OCI-LY3 (cell line): ENCODE results near the gene RTP4.

Experiments used
- H2AFZ ChIP-seq: fragments of 200-600, 300-600 bp; shearing (Covaris generic); 2 replicates; pipeline ENCODE4 v1.6.0; 2014; ENCODE audit warnings: antibody characterized with exemption, low read depth, low read length
- H3K27ac ChIP-seq: fragments of 200-600, 300-600 bp; sonication (generic); 2 replicates; pipeline ENCODE4 v1.5.1; 2014; ENCODE audit warnings: mild to moderate bottlenecking, low read length, moderate library complexity, mixed read lengths
- H3K27me3 ChIP-seq: fragments of 200-600, 300-600 bp; sonication (generic); 2 replicates; pipeline ENCODE4 v1.6.1; 2014; ENCODE audit warnings: low read depth, low read length, mixed read lengths
- H3K36me3 ChIP-seq: fragments of 200-600, 300-600 bp; sonication (generic); replicated peaks from 2 replicates; pipeline ENCODE3; 2014; ENCODE audit warnings: low read depth, low read length, mixed read lengths
- H3K4me1 ChIP-seq: fragments of 300-600, 200-600 bp; sonication (generic); 2 replicates; pipeline ENCODE4 v1.6.1; 2014; ENCODE audit warnings: low read length, mixed read lengths
- H3K4me2 ChIP-seq: fragments of 200-600, 300-600 bp; sonication (generic); 2 replicates; pipeline ENCODE4 v1.6.1; 2014; ENCODE audit warnings: low read length, mixed read lengths
- H3K4me3 ChIP-seq: fragments of 300-600, 200-600 bp; sonication (generic); 2 replicates; pipeline ENCODE4 v1.5.1; 2014; ENCODE audit warnings: antibody characterized with exemption, mild to moderate bottlenecking, low read length, moderate library complexity
- H3K79me2 ChIP-seq: fragments of 300-600, 200-600 bp; shearing (Covaris generic); 2 replicates; pipeline ENCODE4 v1.6.1; 2014; ENCODE audit warnings: mild to moderate bottlenecking, low read length, mixed read lengths
- H3K9ac ChIP-seq: fragments of 300-600, 200-600 bp; shearing (Covaris generic); 2 replicates; pipeline ENCODE4 v1.6.0; 2014; ENCODE audit warnings: mild to moderate bottlenecking, low read length, moderate library complexity
- H3K9me3 ChIP-seq: fragments of 200-600, 300-600 bp; shearing (Covaris generic); 2 replicates; pipeline ENCODE4 v1.6.1; 2014; ENCODE audit warnings: low read length, mixed read lengths; ENCODE audit not compliant: insufficient read depth
- H4K20me1 ChIP-seq: fragments of 200-600, 300-600 bp; sonication (generic); 2 replicates; pipeline ENCODE4 v1.6.1; 2016; ENCODE audit warnings: low read length, mixed read lengths; ENCODE audit not compliant: insufficient read depth
- CTCF ChIP-seq: fragments of 200-600, 300-600 bp; sonication (generic); IDR thresholded peaks from 2 replicates; pipeline ENCODE4 v1.5.1; 2014; ENCODE audit warnings: antibody characterized with exemption, low read length, low read depth
- EZH2phosphoT487 ChIP-seq: fragments of 200-600 bp; shearing (Covaris generic); IDR thresholded peaks from 2 replicates; pipeline ENCODE4 v1.6.1; 2018; ENCODE audit warnings: antibody characterized with exemption, mixed run types, low read depth

Gene RTP4

GRCh38 chr3:187342255-187342654 lies 25.9 kb upstream of the RTP4 start:
- no peaks in the 10 kb centered on the region for H3K9me3 ChIP-seq
- H3K4me1 ChIP-seq = no peaks in the 10 kb centered on the region
- H3K79me2 ChIP-seq = no peaks in the 10 kb centered on the region
- H3K27me3 ChIP-seq = no peaks in the 10 kb centered on the region
- H3K27ac ChIP-seq = no peak overlapping the region
- no peak overlapping the region for H3K4me3 ChIP-seq
- H4K20me1 ChIP-seq = no peaks in the 10 kb centered on the region
- no peak for TF ChIP-seq EZH2phosphoT487
- no peak for TF ChIP-seq CTCF
- no peak overlapping the region for H3K4me2 ChIP-seq
- no peaks in the 10 kb centered on the region for H3K36me3 ChIP-seq
- H2AFZ ChIP-seq = no peak overlapping the region
- H3K9ac ChIP-seq = no peak overlapping the region

- TF ChIP-seq EZH2phosphoT487 = no peak
- no peak for TF ChIP-seq CTCF
- H3K4me1 ChIP-seq = no peaks in the 10 kb centered on the region
- H3K4me2 ChIP-seq = no peak overlapping the region
- no peaks in the 10 kb centered on the region for H3K9me3 ChIP-seq
- H3K9ac ChIP-seq = no peak overlapping the region
- no peak overlapping the region for H3K4me3 ChIP-seq
- H3K27me3 ChIP-seq = no peaks in the 10 kb centered on the region
- H4K20me1 ChIP-seq = no peaks in the 10 kb centered on the region
- H3K36me3 ChIP-seq = no peaks in the 10 kb centered on the region
- no peak overlapping the region for H3K27ac ChIP-seq
- H2AFZ ChIP-seq = no peak overlapping the region
- H3K79me2 ChIP-seq = no peaks in the 10 kb centered on the region
Observed at GRCh38 chr3:187343670-187344069, 24.5 kb upstream of the RTP4 start.

GRCh38 chr3:187352581-187353575 lies 15.3 kb upstream of the RTP4 start:
- TF ChIP-seq CTCF (no peak), EZH2phosphoT487 (no peak)
- Histone ChIP-seq H3K4me2 (no peak overlapping the region), H3K4me3 (no peak overlapping the region), H3K27me3 (no peaks in the 10 kb centered on the region), H4K20me1 (no peaks in the 10 kb centered on the region), H3K4me1 (no peaks in the 10 kb centered on the region), H3K79me2 (no peaks in the 10 kb centered on the region), H3K27ac (no peak overlapping the region), H3K36me3 (no peaks in the 10 kb centered on the region), H3K9ac (no peak overlapping the region), H3K9me3 (no peaks in the 10 kb centered on the region), H2AFZ (no peak overlapping the region)

- no peak overlapping the region for H3K4me2 ChIP-seq
- H3K4me1 ChIP-seq = peaks cover 17% of the 10 kb centered on the region
- H3K27ac ChIP-seq = no peak overlapping the region
- H3K4me3 ChIP-seq = no peak overlapping the region
- H3K27me3 ChIP-seq = no peaks in the 10 kb centered on the region
- H3K9ac ChIP-seq = no peak overlapping the region
- no peak overlapping the region for H2AFZ ChIP-seq
- no peaks in the 10 kb centered on the region for H4K20me1 ChIP-seq
- no peak for TF ChIP-seq EZH2phosphoT487
- no peak for TF ChIP-seq CTCF
- H3K9me3 ChIP-seq = no peaks in the 10 kb centered on the region
- H3K36me3 ChIP-seq = no peaks in the 10 kb centered on the region
- no peaks in the 10 kb centered on the region for H3K79me2 ChIP-seq
Observed at GRCh38 chr3:187358068-187358467, 10.1 kb upstream of the RTP4 start.
